OCI-LY3 (cell line): Measurements from ENCODE around the gene RAB6C.

Experiments used
- CTCF ChIP-seq: fragments of 200-600, 300-600 bp; sonication (generic); IDR thresholded peaks from 2 replicates; pipeline ENCODE4 v1.5.1; 2014; ENCODE audit warnings: antibody characterized with exemption, low read length, low read depth
- EZH2phosphoT487 ChIP-seq: fragments of 200-600 bp; shearing (Covaris generic); IDR thresholded peaks from 2 replicates; pipeline ENCODE4 v1.6.1; 2018; ENCODE audit warnings: antibody characterized with exemption, mixed run types, low read depth

DNA sequence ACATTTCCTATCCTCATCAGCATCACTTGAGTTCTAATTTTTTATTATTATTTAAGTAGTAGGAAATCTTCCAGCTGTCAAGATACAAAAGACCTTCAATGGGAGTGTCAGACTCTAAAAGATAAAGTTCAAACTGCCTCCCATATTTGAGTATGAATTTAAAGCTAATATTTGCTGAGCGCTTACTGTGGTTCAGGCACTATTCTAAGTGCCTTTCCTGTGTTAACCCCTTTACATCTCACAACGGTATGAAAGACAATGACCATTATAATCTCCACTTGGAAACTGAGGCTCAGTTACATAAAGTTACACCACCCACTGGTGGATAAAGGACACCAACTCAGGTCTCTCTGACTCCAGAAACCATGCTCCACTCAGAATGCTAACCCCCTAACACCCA, 39.9 kb downstream of the RAB6C start:
- TF ChIP-seq CTCF (no peak), EZH2phosphoT487 (no peak)
